ENCODE results near the gene ZNF143. TPM values are rescaled to one million over a fixed set of nuclear protein-coding genes. Genes with fewer than 3 reads are reported as not detected.

Gene ZNF143
- total and polyA plus RNA-seq, 2 of the 4 experiments (the other 2 are of a cell fraction), result 23.8 to 49.6 TPM

DNA sequence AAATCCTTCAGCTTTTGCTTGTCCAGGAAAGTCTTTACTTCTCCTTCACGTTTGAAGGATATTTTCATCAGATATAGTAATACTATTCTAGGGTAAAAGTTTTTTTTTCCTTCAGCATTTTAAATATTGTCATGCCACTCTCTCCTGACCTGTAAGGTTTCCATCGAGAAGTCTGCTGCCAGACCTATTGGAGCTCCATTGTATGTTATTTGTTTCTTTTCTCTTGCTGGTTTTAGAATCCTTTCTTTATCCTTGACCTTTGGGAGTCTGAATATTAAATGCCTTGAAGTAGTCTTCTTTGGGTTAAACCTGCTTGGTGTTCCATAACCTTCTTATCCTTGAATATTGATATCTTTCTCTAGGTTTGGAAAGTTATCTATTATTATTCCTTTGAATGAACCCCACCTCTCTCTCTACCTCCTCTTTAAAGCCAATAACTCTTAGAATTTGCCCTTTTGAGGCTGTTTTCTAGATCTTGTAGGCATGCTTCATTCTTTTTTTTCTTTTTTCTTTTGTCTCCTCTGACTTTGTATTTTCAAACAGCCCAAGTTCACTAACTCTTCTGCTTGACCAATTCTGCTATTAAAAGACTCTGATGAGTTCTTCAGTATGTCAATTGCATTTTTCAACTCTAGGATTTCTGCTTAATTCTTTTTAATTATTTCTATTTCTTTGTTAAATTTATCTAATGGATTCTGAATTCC lies 100.6 kb downstream of the ZNF143 start:
- Histone ChIP-seq H2AK9ac (replicated peaks; ENCODE audit: low read depth, low read length, poor library complexity) (no peak overlapping the region), H3K27me3 (ENCODE audit: control insufficient read depth, insufficient read depth, low read length) (no peaks in the 10 kb centered on the region), H4K5ac (ENCODE audit: low read depth, low read length) (no peak overlapping the region), H3K9me3 (ENCODE audit: control insufficient read depth, insufficient read depth, low read length) (no peaks in the 10 kb centered on the region), H2BK5ac (ENCODE audit: low read depth, low read length, poor library complexity, severe bottlenecking) (no peak overlapping the region), H2BK120ac (ENCODE audit: low read depth, low read length) (no peak overlapping the region), H4K91ac (ENCODE audit: insufficient read depth, low read depth, low read length) (no peak overlapping the region), H4K8ac (ENCODE audit: low read depth in 2 of 2, low read length in 2 of 2) (no peak overlapping the region), H3K4me1 (ENCODE audit: control insufficient read depth, insufficient read depth, low read length) (peaks cover 8% of the 10 kb centered on the region), H3K36me3 (ENCODE audit: control insufficient read depth, insufficient read depth, low read length) (no peaks in the 10 kb centered on the region), H3K9me1 (ENCODE audit: insufficient read depth, low read length) (peaks cover 7% of the 10 kb centered on the region), H4K20me1 (ENCODE audit: insufficient read depth, low read length) (no peaks in the 10 kb centered on the region), H2AK5ac (ENCODE audit: low read depth, low read length) (no peak overlapping the region), H2BK15ac (ENCODE audit: low read depth, low read length) (no peak overlapping the region), H2AFZ (replicated peaks; ENCODE audit: low read length, poor library complexity) (no peak overlapping the region), H3K9ac (ENCODE audit: low read depth, low read length) (no peak overlapping the region), H3K18ac (ENCODE audit: low read depth, low read length) (no peak overlapping the region), H3K79me1 (ENCODE audit: low read depth in 1 of 2, low read length in 2 of 2) (peaks cover 0 to 7% of the 10 kb centered on the region in 2 experiments; a peak in 2 of 4 replicates), H3K4me2 (ENCODE audit: low read depth, low read length) (no peak overlapping the region), H3K4ac (ENCODE audit: low read depth, low read length) (no peak overlapping the region), H2BK20ac (ENCODE audit: low read depth, low read length) (no peak overlapping the region; the same call in 1 of the 2 replicates), H3K27ac (ENCODE audit: insufficient read depth, low read length) (no peak overlapping the region), H3K56ac (ENCODE audit: extremely low read depth, insufficient read depth, low read length) (no peak overlapping the region), H3K4me3 (ENCODE audit: insufficient read depth, low read depth, low read length) (no peak overlapping the region), H3K14ac (replicated peaks; ENCODE audit: low read depth, low read length) (no peak overlapping the region), H3K23ac (ENCODE audit: low read depth, low read length) (no peak overlapping the region)
- no peak for ATAC-seq (ENCODE audit: low read depth)
- in situ Hi-C loops (cut with MboI; ENCODE audit: low sequenced_read_pairs) (no loop called here), intact Hi-C loops (cut with micrococcal nuclease) (no loop called here), dilution Hi-C loops (cut with HindIII; ENCODE audit: low sequenced_read_pairs, unreplicated experiment) (no loop called here)
- TF ChIP-seq, protein P1, sequence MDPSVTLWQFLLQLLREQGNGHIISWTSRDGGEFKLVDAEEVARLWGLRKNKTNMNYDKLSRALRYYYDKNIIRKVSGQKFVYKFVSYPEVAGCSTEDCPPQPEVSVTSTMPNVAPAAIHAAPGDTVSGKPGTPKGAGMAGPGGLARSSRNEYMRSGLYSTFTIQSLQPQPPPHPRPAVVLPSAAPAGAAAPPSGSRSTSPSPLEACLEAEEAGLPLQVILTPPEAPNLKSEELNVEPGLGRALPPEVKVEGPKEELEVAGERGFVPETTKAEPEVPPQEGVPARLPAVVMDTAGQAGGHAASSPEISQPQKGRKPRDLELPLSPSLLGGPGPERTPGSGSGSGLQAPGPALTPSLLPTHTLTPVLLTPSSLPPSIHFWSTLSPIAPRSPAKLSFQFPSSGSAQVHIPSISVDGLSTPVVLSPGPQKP (IDR thresholded peaks at IDR 0.05; ENCODE audit: borderline replicate concordance, low read depth, low read length), result no peak
- no peak for TF ChIP-seq NFE2L2 (IDR thresholded peaks at IDR 0.05; ENCODE audit: low read depth, low read length)
- no peak for TF ChIP-seq MAZ (IDR thresholded peaks at IDR 0.05; ENCODE audit: borderline replicate concordance, low read depth, low read length)
- no peak for TF ChIP-seq RFX5 (IDR thresholded peaks at IDR 0.05; ENCODE audit: low read depth, low read length)
- no peak for TF ChIP-seq RAD21 (IDR thresholded peaks at IDR 0.05; ENCODE audit: low read length)
- TF ChIP-seq, protein P2, sequence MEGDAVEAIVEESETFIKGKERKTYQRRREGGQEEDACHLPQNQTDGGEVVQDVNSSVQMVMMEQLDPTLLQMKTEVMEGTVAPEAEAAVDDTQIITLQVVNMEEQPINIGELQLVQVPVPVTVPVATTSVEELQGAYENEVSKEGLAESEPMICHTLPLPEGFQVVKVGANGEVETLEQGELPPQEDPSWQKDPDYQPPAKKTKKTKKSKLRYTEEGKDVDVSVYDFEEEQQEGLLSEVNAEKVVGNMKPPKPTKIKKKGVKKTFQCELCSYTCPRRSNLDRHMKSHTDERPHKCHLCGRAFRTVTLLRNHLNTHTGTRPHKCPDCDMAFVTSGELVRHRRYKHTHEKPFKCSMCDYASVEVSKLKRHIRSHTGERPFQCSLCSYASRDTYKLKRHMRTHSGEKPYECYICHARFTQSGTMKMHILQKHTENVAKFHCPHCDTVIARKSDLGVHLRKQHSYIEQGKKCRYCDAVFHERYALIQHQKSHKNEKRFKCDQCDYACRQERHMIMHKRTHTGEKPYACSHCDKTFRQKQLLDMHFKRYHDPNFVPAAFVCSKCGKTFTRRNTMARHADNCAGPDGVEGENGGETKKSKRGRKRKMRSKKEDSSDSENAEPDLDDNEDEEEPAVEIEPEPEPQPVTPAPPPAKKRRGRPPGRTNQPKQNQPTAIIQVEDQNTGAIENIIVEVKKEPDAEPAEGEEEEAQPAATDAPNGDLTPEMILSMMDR (conservative IDR thresholded peaks at IDR 0.05; ENCODE audit: low read depth, low read length), result no peak
- TF ChIP-seq MAFK (IDR thresholded peaks at IDR 0.05; ENCODE audit: low read depth, low read length), result no peak
- no peak for TF ChIP-seq RCOR1 (IDR thresholded peaks at IDR 0.05; ENCODE audit: insufficient replicate concordance, low read length)
- no peak for TF ChIP-seq POLR2A (IDR thresholded peaks at IDR 0.05; ENCODE audit: low read depth, low read length)
- no peak for TF ChIP-seq BHLHE40 (IDR thresholded peaks at IDR 0.05; ENCODE audit: low read depth, low read length)
- ChIA-PET POLR2A (ENCODE audit: unreplicated experiment) (no interaction called here), CTCF (interaction anchor here (0.6 kb wide), 1 partner anchor 497 kb away, joined by 4 read pairs; no protein-coding TSS in a partner anchor)
- no CpG with 5 or more reads among the region's 2 CpGs for WGBS, 2 experiments (ENCODE audit: extremely low coverage in 2 of 2, insufficient read length in 1 of 2)
- no peak for DNase-seq
- BruUV-seq (replicated peaks), result no TSS peak
